ENCODE data around the gene POPDC3.
"Not testable (repeated sequence)": the region's sequence is repeated elsewhere in the genome, so short reads cannot be mapped to it uniquely, and the experiment has no call there.

Gene POPDC3, protein sequence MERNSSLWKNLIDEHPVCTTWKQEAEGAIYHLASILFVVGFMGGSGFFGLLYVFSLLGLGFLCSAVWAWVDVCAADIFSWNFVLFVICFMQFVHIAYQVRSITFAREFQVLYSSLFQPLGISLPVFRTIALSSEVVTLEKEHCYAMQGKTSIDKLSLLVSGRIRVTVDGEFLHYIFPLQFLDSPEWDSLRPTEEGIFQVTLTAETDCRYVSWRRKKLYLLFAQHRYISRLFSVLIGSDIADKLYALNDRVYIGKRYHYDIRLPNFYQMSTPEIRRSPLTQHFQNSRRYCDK

DNA sequence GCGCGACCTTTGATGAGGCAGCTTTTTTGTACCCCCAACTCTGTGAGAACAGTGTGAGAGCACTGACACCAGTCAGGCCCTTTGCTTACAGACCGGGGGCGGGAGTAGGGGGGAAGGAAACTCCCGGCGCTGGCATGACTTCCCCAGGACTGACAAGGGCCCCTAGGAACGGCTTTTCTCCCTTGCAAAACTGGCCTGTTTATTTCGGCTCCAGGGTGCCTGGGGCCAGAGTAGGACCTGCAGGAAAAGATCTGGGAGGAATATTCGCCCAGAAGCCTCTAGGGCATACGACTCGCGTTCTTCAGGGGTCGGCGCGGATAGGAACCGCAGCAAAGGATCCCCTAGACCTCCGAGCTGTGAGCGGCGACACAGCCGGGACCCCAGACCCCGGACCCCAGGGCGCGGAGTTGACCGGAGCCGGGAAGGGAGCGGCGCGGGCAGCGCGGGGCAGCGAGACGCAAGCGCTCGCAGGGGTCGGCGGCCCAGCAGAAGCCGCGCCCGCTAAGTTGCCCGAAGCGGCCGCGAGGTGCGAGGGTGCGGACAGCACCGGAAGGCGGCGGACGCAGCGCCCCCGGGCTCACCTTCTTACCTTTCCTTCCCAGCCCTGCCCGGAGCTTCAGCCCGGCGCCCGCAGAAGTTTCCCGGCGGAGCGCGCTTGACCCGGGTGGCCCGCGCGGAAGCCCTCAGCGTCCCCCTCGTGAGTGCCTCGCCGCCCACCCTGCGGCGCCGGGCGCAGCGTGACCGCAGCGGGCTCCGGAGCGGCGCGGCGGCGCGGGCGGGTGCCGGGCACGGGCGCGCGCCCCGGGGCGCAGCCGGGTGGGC, at the start of gene POPDC3:
Gene POPDC3, minus strand, starts transcription at position 771 of the 822 bp plus-strand sequence. CDS start 18,105 bp downstream, outside the sequence.
- peaks cover 2% of the 10 kb centered on the region for H3K4me1 Mint-ChIP-seq (ENCODE audit: low read depth)
- no peaks in the 10 kb centered on the region for H3K9me3 Mint-ChIP-seq
- peaks cover 63% of the 10 kb centered on the region for H3K27me3 Mint-ChIP-seq (ENCODE audit: low read depth)
- no peak within 1 kb of the TSS for H3K27ac Mint-ChIP-seq
- H3K4me3 Mint-ChIP-seq = peak within 1 kb of the TSS; percentile 59
- H3K36me3 Mint-ChIP-seq (ENCODE audit: low read depth) = no peaks in the 10 kb centered on the region

DNA sequence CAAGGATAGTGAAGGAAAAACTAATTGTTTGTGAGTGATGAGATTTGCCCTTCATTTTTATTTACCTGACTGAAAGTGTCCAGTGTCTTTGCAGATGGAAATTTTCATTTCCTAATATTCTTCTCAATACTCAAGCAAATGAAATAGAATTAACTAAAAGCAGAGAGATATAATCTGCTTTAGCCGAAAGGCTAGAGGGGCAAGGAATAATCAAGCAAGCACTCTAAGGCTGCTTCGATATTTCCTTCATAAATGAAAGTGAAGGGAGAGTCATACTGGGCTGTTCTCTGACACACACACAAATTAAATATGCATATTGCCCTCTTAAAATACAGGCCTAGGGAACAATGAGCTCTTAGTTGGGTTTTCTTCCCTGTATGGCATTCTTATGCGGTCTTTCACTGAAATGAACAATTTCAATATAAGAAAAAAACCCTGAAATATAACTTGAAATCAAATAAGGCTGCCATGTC, 47.5 kb upstream of the POPDC3 start:
- peaks cover 20% of the 10 kb centered on the region for H3K27me3 Mint-ChIP-seq (ENCODE audit: low read depth)
- H3K9me3 Mint-ChIP-seq = no peaks in the 10 kb centered on the region
- no peaks in the 10 kb centered on the region for H3K4me1 Mint-ChIP-seq (ENCODE audit: low read depth)
- H3K4me3 Mint-ChIP-seq = no peak overlapping the region
- H3K36me3 Mint-ChIP-seq (ENCODE audit: low read depth) = no peaks in the 10 kb centered on the region
- no peak overlapping the region for H3K27ac Mint-ChIP-seq

DNA sequence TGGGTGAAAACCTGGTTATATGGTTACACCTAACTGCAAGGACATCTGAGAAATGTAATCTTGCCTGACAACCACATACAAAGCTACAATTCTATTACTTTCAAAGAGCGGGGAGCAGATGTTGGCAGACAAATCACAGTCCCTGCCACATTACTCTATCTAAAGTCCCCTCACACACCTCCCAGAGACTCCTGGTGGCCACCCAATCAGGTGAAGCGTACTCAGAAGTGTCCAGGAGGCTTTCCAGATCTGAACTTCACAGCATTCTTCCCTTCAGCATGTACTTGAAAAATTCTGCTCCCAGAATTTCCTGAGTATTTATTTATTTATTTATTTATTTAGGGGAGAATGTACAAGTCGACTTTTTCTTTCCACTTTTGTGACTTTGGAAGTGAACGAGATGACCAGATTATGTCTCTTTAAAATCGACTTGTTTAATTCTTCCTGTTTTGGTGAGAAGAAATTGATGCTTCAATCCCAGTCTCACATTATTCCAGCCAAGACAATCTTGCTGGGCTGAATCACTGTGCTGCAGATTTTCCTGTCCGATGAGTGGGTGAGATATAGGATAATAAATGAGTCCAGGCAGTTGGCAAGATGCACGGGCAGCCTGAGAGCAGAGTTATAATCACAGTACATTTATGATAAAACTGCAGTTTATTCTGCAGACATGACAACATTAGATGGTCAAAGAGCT, 46.9 kb upstream of the POPDC3 start:
- H3K36me3 Mint-ChIP-seq (ENCODE audit: low read depth) = no peaks in the 10 kb centered on the region
- no peak overlapping the region for H3K4me3 Mint-ChIP-seq
- no peak overlapping the region for H3K27ac Mint-ChIP-seq

DNA sequence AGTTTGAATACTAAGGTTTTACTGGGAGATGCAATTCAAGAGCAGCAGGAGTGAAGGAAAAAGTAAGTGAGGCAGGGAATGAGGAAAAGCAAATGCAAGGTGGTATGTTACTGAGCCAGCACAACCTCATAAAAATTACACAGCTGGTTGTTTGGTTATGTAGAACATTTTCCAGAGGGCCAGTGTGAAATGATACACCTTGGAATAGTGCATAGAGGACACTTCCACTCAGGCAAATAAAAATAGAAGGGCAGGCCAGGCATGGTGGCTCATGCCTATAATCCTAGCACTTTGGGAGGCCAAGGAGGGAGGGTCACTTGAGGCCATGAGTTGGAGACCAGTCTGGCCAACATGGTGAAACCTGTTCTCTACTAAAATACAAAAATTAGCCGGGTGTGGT, 43.4 kb upstream of the POPDC3 start:
- Mint-ChIP-seq H3K9me3 (no peaks in the 10 kb centered on the region), H3K4me1 (ENCODE audit: low read depth) (no peaks in the 10 kb centered on the region), H3K4me3 (no peak overlapping the region), H3K27me3 (ENCODE audit: low read depth) (peaks cover 3% of the 10 kb centered on the region), H3K36me3 (ENCODE audit: low read depth) (no peaks in the 10 kb centered on the region), H3K27ac (no peak overlapping the region)

More for the DNA sequence above, 46.9 kb upstream of the POPDC3 start:
- H3K4me1 Mint-ChIP-seq (ENCODE audit: low read depth) = no peaks in the 10 kb centered on the region
- H3K9me3 Mint-ChIP-seq = no peaks in the 10 kb centered on the region
- H3K27me3 Mint-ChIP-seq (ENCODE audit: low read depth) = peaks cover 17% of the 10 kb centered on the region

DNA sequence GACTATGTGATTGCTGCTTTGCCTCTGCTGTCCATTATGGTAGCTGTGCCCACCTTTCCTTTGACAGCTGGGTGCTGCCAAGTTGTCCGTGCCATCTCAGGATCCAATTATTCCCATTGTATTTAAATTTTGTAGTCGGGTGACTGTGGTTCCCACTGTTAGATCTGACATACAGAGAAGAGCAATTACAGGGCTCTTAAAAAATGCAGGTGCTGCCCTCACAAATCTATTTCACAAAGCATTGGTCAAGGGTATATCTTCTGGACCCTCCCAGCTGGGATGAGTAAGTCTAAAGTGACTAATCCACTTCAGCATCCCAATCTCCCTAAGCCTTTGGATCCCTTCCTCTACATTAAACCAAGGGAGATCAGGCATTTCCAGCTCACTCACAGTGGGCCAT, 41.4 kb upstream of the POPDC3 start:
- not testable (repeated sequence) for H3K4me1 Mint-ChIP-seq (ENCODE audit: low read depth); H3K27me3 Mint-ChIP-seq (ENCODE audit: low read depth); H3K36me3 Mint-ChIP-seq (ENCODE audit: low read depth); H3K9me3 Mint-ChIP-seq; H3K4me3 Mint-ChIP-seq; H3K27ac Mint-ChIP-seq

DNA sequence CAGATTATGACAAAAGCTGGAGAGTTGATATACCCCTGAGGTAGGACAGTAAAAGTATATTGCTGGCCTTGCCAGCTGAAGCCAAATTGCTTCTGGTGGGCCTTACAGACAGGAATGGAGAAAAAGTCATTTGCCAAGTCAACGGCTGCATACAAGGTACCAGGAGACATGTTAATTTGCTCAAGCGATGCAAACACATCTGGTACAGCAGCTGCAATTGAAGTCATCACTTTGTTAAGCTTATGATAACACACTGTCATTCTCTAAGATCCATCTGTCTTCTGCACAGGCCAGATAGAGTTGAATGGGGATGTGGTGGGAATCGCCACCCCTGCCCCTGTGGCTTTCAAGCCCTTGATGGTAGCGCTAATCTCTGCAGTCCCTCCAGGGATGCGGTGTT, 40.4 kb upstream of the POPDC3 start:
- H3K36me3 Mint-ChIP-seq (ENCODE audit: low read depth) = no peaks in the 10 kb centered on the region
- H3K27ac Mint-ChIP-seq = no peak overlapping the region
- no peak overlapping the region for H3K4me3 Mint-ChIP-seq
- H3K4me1 Mint-ChIP-seq (ENCODE audit: low read depth) = no peaks in the 10 kb centered on the region
- H3K9me3 Mint-ChIP-seq = no peaks in the 10 kb centered on the region
- H3K27me3 Mint-ChIP-seq (ENCODE audit: low read depth) = peaks cover 4% of the 10 kb centered on the region

DNA sequence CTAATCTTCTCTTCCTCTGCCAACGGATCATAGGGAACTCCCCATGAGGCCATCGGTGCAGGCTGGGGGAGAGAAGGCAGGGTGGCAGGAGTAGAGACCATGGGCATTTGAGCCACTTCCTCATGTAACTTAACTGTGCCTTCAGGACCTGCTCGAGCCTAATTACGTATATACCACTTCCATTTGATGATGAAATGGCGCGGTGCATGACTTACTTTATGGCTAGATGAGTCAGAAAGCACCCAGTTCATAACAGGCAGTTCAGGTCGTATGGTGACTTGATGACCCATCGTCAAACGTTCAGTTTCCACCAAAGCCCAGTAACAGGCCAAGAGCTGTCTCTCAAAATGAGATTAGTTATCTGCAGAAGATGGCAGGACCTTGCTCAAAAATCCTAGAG, 39.4 kb upstream of the POPDC3 start:
- H3K4me3 Mint-ChIP-seq; H3K4me1 Mint-ChIP-seq (ENCODE audit: low read depth); H3K27ac Mint-ChIP-seq; H3K36me3 Mint-ChIP-seq (ENCODE audit: low read depth); H3K9me3 Mint-ChIP-seq; H3K27me3 Mint-ChIP-seq (ENCODE audit: low read depth): not testable (repeated sequence)

DNA sequence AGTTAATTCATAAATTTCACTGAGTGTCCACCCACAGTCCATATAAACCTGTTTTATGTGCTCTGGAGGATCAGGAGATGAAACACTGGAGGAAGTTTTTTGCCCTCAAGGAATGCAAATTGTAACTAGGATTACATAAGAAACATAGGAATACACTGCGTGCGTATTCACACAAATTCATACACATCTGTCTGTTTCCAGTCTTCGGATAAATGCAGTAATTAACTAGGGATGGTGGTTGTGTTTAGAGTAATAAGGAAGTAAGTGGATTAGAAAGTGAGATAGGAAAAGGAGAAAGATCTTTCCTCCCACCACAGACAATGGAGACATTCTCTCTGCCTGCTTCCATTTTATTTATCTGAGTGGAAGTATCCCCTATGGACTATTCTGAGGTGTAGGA, 35.7 kb upstream of the POPDC3 start:
- H3K27ac Mint-ChIP-seq = no peak overlapping the region
- no peaks in the 10 kb centered on the region for H3K9me3 Mint-ChIP-seq
- H3K4me3 Mint-ChIP-seq = no peak overlapping the region
- H3K36me3 Mint-ChIP-seq (ENCODE audit: low read depth) = no peaks in the 10 kb centered on the region
- peaks cover 6% of the 10 kb centered on the region for H3K4me1 Mint-ChIP-seq (ENCODE audit: low read depth)
- H3K27me3 Mint-ChIP-seq (ENCODE audit: low read depth) = peaks cover 4% of the 10 kb centered on the region

DNA sequence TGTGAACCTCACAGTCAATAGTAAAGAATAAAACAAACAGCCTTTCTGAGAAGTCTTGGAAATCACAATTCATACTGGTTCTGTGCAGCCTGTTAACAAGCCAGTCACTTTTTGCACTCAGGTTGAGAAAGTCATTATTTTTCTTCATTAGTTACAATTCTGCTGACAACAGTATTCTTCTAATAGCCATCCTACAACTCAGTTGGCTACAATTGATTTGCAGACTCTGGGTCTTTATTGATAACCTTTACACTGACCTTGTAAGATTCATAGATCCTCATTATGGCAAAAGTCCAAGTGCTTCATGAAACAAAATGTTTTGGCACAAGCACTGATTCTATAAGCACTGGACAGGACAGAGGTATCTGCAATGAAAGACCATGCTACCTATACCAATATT, 34.9 kb upstream of the POPDC3 start:
- H3K4me1 Mint-ChIP-seq (ENCODE audit: low read depth) = peaks cover 6% of the 10 kb centered on the region
- peaks cover 4% of the 10 kb centered on the region for H3K27me3 Mint-ChIP-seq (ENCODE audit: low read depth)
- H3K4me3 Mint-ChIP-seq = no peak overlapping the region
- no peaks in the 10 kb centered on the region for H3K36me3 Mint-ChIP-seq (ENCODE audit: low read depth)
- H3K27ac Mint-ChIP-seq = no peak overlapping the region
- no peaks in the 10 kb centered on the region for H3K9me3 Mint-ChIP-seq

DNA sequence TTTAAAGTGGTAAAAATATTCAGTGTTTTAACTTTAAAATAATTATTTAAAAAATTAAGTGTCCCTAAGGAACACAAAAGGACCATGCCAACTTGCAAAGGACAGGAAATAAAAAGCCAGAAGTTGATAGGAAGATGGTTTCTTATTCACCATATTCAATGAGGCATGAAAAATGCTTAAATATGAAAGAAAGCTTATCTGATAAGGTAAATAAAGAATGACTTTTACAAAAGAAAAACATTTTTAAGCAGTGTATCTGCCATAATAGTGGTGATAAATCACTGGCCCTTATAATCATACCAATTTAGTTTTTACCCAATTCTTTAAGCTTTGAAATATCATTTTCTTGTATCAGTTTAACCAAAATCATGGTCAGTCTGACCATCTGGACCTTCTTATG, 33.5 kb upstream of the POPDC3 start:
- H3K36me3 Mint-ChIP-seq (ENCODE audit: low read depth) = no peaks in the 10 kb centered on the region

DNA sequence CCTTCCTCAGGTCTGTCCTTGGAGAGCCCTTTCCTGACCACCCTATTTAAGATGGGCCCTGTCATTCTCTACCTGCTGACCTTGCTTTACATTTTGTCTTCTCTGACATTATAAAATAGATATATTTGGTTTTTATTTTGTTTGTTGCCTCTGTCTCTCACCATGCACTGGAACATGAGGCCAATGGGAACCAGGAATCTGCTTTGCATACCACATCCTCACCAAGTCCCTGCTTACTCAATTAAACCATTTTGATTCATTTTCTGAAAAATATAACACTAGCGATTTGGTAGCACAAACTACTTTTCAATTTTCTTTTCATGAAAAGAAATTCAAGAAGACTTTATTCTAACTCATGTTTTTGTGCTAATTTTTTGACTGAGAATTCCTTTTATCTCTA, 32.8 kb upstream of the POPDC3 start:
- Mint-ChIP-seq H3K27me3 (ENCODE audit: low read depth) (peaks cover 4% of the 10 kb centered on the region), H3K4me3 (no peak overlapping the region), H3K27ac (no peak overlapping the region), H3K36me3 (ENCODE audit: low read depth) (no peaks in the 10 kb centered on the region), H3K9me3 (no peaks in the 10 kb centered on the region), H3K4me1 (ENCODE audit: low read depth) (peaks cover 6% of the 10 kb centered on the region)

More for the DNA sequence above, 33.5 kb upstream of the POPDC3 start:
- no peaks in the 10 kb centered on the region for H3K9me3 Mint-ChIP-seq
- H3K4me1 Mint-ChIP-seq (ENCODE audit: low read depth) = peaks cover 6% of the 10 kb centered on the region
- no peak overlapping the region for H3K27ac Mint-ChIP-seq
- H3K27me3 Mint-ChIP-seq (ENCODE audit: low read depth) = peaks cover 4% of the 10 kb centered on the region
- no peak overlapping the region for H3K4me3 Mint-ChIP-seq

DNA sequence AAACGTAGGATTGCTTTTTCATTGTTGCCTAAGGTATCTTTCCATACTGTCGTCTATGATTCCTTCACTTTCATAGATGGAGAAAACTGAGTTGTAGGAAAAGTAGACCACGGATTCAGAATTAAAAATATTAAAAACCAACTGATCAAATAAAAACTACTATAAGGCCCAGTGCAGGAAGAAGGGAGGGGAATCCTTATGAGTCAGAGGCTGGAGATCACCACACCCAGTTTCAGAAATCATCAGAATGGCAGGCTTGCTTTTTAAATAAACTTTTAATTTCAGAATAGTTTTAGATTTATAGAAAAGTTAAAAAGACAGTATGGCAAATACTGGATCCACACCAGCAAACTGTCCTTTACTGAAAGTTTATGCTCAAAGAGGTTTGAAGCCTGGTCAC, 32.0 kb upstream of the POPDC3 start:
- Mint-ChIP-seq H3K4me1 (ENCODE audit: low read depth) (peaks cover 6% of the 10 kb centered on the region), H3K27ac (no peak overlapping the region), H3K9me3 (no peaks in the 10 kb centered on the region), H3K36me3 (ENCODE audit: low read depth) (no peaks in the 10 kb centered on the region), H3K27me3 (ENCODE audit: low read depth) (peaks cover 3% of the 10 kb centered on the region), H3K4me3 (no peak overlapping the region)

DNA sequence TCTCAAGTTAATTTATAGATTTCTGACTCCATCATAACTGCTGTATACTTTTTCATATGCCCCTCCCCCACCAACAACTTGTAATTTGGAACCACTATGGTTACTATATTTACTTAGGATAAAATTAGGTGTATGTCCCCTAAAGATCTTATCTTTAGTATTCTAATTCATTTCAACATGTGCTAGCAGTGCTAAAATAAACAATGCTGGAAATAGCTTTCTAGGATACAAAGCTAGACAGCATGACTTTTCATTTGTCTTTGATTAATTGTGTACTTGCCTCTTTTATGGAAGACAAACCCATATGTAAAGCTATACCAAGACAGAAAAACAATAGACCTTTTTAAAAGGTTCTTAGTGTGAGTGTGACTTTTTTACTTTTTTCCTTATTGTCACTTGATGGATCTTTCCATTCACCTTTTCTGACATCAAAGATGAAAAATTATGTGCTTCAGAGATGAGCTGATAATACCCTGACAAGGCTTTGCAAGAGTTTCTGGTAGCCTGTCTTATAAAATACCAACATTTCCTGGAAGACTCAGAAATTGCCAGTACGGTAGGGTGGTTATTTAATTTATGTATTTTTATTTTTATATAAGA, 31.2 kb upstream of the POPDC3 start:
- Mint-ChIP-seq H3K27me3 (ENCODE audit: low read depth) (no peaks in the 10 kb centered on the region), H3K9me3 (no peaks in the 10 kb centered on the region), H3K27ac (no peak overlapping the region), H3K36me3 (ENCODE audit: low read depth) (no peaks in the 10 kb centered on the region), H3K4me3 (no peak overlapping the region), H3K4me1 (ENCODE audit: low read depth) (peaks cover 6% of the 10 kb centered on the region)

DNA sequence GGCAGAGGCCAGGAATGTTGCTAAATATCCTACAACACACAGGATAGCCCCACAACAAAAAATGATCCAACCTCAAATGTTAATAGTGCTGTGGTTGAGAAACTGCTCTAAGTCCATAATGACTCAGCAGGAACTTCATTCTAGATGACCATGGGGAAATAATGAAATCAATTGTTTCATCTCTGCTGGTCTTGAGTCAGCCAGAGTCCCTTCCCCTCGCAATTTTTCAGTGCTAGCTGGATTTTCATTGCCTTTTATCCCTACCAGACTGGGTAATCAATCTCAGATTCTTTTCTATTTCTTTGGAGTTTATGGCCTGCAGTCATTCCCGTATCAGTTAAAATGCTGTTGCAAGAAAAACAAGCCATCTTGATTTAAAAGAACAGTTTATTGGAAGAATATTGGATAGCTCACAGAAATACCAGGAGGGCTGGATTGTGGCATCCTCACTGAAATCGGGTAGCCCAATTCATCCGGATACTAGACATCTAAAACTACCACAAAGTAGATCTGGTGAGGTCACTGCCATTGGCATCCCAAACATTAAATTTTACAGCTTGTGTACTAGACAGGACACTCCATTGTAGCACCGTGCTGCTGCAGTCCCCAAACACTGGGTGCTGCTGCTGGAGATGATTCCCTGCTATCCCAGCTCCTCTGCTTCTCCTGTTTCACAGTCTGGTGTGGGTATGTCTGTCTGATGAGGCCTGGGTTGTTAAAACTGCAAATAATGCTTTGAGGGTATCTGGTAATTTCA, 30.3 kb upstream of the POPDC3 start:
- Mint-ChIP-seq H3K4me1 (ENCODE audit: low read depth) (peaks cover 6% of the 10 kb centered on the region), H3K27me3 (ENCODE audit: low read depth) (no peaks in the 10 kb centered on the region), H3K9me3 (no peaks in the 10 kb centered on the region), H3K36me3 (ENCODE audit: low read depth) (no peaks in the 10 kb centered on the region), H3K4me3 (no peak overlapping the region), H3K27ac (no peak overlapping the region)

All from T-helper 1 cell treated with Interleukin-12 subunit alpha and Interleukin-12 subunit beta and Interleukin-4 antibody, amounts not matched to agents 30 μg/mL and 1 μg/mL, for 36 hours (primary cell).